Uterus (tissue), 4 donors: ENCODE data around the gene ZDHHC22. TPM values are rescaled to one million over a fixed set of nuclear protein-coding genes. Genes with fewer than 3 reads are reported as not detected.
A peak's percentile ranks its signal among the peaks of the same experiment; 100 is the strongest.

Experiments used
- DNase-seq, 2 donors: peaks; one replicate each; pipeline ENCODE4 v3.0.0-alpha.2; 2019 to 2020
- H3K27ac ChIP-seq, 2 donors: fragments of 200-600 bp; sonication (generic); 1 replicate in 1 of 2; 2 replicates in 1 of 2; pipeline ENCODE4 v1.5.1; 2016 to 2018
- H3K27me3 ChIP-seq, 2 donors: fragments of 200-600 bp; sonication (generic); one replicate each; pipeline ENCODE4 v1.5.1; 2018 to 2019; ENCODE audit warnings: control low read depth in 1 of 2
- H3K36me3 ChIP-seq, 2 donors: fragments of 200-600 bp; sonication (generic); one replicate each; pipeline ENCODE4 v1.5.1; 2019; ENCODE audit warnings: control low read depth in 1 of 2
- H3K4me1 ChIP-seq, 2 donors: fragments of 200-600 bp; sonication (generic); one replicate each; pipeline ENCODE4 v1.5.1; 2018 to 2019; ENCODE audit warnings: control low read depth in 1 of 2
- H3K4me3 ChIP-seq, 2 donors: fragments of 200-600 bp; sonication (generic); 1 replicate in 1 of 2; 2 replicates in 1 of 2; pipeline ENCODE4 v1.5.1; 2018 to 2019; ENCODE audit warnings: mild to moderate bottlenecking in 1 of 2
- H3K9me3 ChIP-seq, 2 donors: fragments of 200-600 bp; sonication (generic); one replicate each; pipeline ENCODE4 v1.5.1; 2019; ENCODE audit warnings: control low read depth in 1 of 2
- CTCF ChIP-seq, 4 experiments: fragments of 200-600 bp in 2 of 4; fragments of 450-650 bp in 2 of 4; sonication (generic) in 2 of 4; IDR thresholded peaks; one replicate each; pipeline ENCODE4 v1.5.1; 2016 to 2019; ENCODE audit warnings: antibody characterized with exemption in 4 of 4, mild to moderate bottlenecking in 2 of 4, moderate library complexity in 1 of 4
- POLR2A ChIP-seq, 2 donors: fragments of 450-650 bp; IDR thresholded peaks; one replicate each; pipeline ENCODE4 v1.6.1; 2016; ENCODE audit warnings: antibody characterized with exemption in 2 of 2, mild to moderate bottlenecking in 1 of 2, moderate library complexity in 1 of 2
- intact Hi-C: fragments of 100-400 bp; cut with DNase I; formaldehyde crosslinking; loops from one replicate; pipeline ENCODE4 v1.15.1; 2023; ENCODE audit warnings: low total_unique reads
- total RNA-seq, 4 donors: library from RNA; depleted of rRNA in 3 of 4; stranded (reverse); fragments of >200 nt in 3 of 4; gene quantifications; one replicate each; pipeline versions ENCODE4 v1.1.0 to v1.2.4, GENCODE V29; 2014 to 2023
- donor health status: DM: yes; HTN: yes; CAD: no.

The ZDHHC22 gene
- total RNA-seq, 4 donors from 2014 or later: not detected

GRCh38 chr14:77097006-77097699 is 44.4 kb downstream of the ZDHHC22 start:
- peaks cover 9 to 10% of the 10 kb centered on the region in 2 donors for H3K4me1 ChIP-seq
- no peak for DNase-seq
- peak overlapping the region; percentile 94 to 98 for H3K27ac ChIP-seq
- intact Hi-C loops: no loop called here
- no peaks in the 10 kb centered on the region for H3K36me3 ChIP-seq
- H3K9me3 ChIP-seq: no peaks in the 10 kb centered on the region
- H3K4me3 ChIP-seq: peak overlapping the region; percentile 69 to 93
- H3K27me3 ChIP-seq: no peaks in the 10 kb centered on the region
- TF ChIP-seq CTCF (IDR thresholded peaks at IDR 0.05): no peak
- no peak for TF ChIP-seq POLR2A (IDR thresholded peaks at IDR 0.05)

GRCh38 chr14:77094672-77095284 is 46.8 kb downstream of the ZDHHC22 start:
- no peak for TF ChIP-seq POLR2A (IDR thresholded peaks at IDR 0.05)
- TF ChIP-seq CTCF (IDR thresholded peaks at IDR 0.05): peak; percentile 74 to 77 (median 75)

GRCh38 chr14:77092676-77093075 is 48.9 kb downstream of the ZDHHC22 start:
- no peaks in the 10 kb centered on the region for H3K36me3 ChIP-seq
- no peak overlapping the region for H3K4me3 ChIP-seq
- H3K27me3 ChIP-seq: no peaks in the 10 kb centered on the region
- TF ChIP-seq CTCF (IDR thresholded peaks at IDR 0.05): no peak
- TF ChIP-seq POLR2A (IDR thresholded peaks at IDR 0.05): no peak
- H3K27ac ChIP-seq: no peak overlapping the region
- H3K9me3 ChIP-seq: no peaks in the 10 kb centered on the region
- H3K4me1 ChIP-seq: no peaks in the 10 kb centered on the region
- DNase-seq: no peak
- intact Hi-C loops: no loop called here

More at GRCh38 chr14:77094672-77095284, 46.8 kb downstream of the ZDHHC22 start:
- Histone ChIP-seq H3K4me3 (no peak overlapping the region), H3K27me3 (no peaks in the 10 kb centered on the region), H3K4me1 (peaks cover 0 to 3% of the 10 kb centered on the region in 2 donors), H3K27ac (peak overlapping the region in 1 of 2 donors; percentile 23), H3K36me3 (no peaks in the 10 kb centered on the region), H3K9me3 (no peaks in the 10 kb centered on the region)
- peak; percentile 75 to 85 for DNase-seq
- intact Hi-C loops: no loop called here

- TF ChIP-seq CTCF (IDR thresholded peaks at IDR 0.05) (no peak), POLR2A (IDR thresholded peaks at IDR 0.05) (no peak)
- DNase-seq: no peak
- H3K27ac ChIP-seq: no peak overlapping the region
Observed at GRCh38 chr14:77091518-77091917, 50.1 kb downstream of the ZDHHC22 start.

GRCh38 chr14:77088645-77089044 is 52.9 kb downstream of the ZDHHC22 start:
- H3K27ac ChIP-seq: no peak overlapping the region
- no peaks in the 10 kb centered on the region for H3K9me3 ChIP-seq
- no peaks in the 10 kb centered on the region for H3K4me1 ChIP-seq
- H3K4me3 ChIP-seq: no peak overlapping the region
- no peaks in the 10 kb centered on the region for H3K36me3 ChIP-seq
- TF ChIP-seq POLR2A (IDR thresholded peaks at IDR 0.05) (no peak), CTCF (IDR thresholded peaks at IDR 0.05) (no peak)
- H3K27me3 ChIP-seq: no peaks in the 10 kb centered on the region
- DNase-seq: no peak
- intact Hi-C loops: no loop called here

More at GRCh38 chr14:77091518-77091917, 50.1 kb downstream of the ZDHHC22 start:
- Histone ChIP-seq H3K27me3 (no peaks in the 10 kb centered on the region), H3K9me3 (no peaks in the 10 kb centered on the region), H3K36me3 (no peaks in the 10 kb centered on the region), H3K4me1 (no peaks in the 10 kb centered on the region), H3K4me3 (no peak overlapping the region)
- intact Hi-C loops: no loop called here
